ENCODE data around the gene CRISPLD2.

- no peak for TF ChIP-seq HOXA7 (CRISPR knock-in tag; IDR thresholded peaks at IDR 0.05; ENCODE audit: borderline replicate concordance)
- no peak for TF ChIP-seq PATZ1 (tag by site-specific recombination; IDR thresholded peaks at IDR 0.05)
- no peak for TF ChIP-seq KLF17 (tag by site-specific recombination; IDR thresholded peaks at IDR 0.05)
- TF ChIP-seq YY1 (tag by site-specific recombination; IDR thresholded peaks at IDR 0.05), result no peak
Observed at GRCh38 chr16:84874983-84875382, 55.2 kb downstream of the CRISPLD2 start.

All from HEK293 (cell line).